Measurements from ENCODE around the gene CELF3.

DNA sequence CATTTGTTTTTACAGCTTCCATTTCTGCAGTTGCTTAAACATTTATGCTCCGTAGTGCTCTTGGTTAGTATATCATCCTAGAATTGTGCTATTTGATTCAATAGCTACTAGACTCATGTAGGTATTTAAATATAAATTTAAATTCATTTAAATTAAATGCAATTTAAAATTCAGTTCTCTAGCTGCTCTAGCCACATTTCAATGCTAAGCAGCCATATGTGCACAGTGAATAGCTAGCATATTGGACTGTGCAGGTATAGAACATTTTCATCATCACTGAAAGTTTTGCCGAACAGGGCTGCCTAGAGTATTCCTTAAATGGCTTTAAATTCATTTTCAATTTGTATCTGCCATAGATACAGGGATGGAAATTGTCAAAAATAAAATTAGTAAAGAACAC is 32.5 kb downstream of the CELF3 start:
- TF ChIP-seq CTCF (conservative IDR thresholded peaks at IDR 0.05; ENCODE audit: low read depth in 2 of 2) = no peak
- no peak for TF ChIP-seq POLR2AphosphoS5 (IDR thresholded peaks at IDR 0.05; ENCODE audit: low read depth)
- TF ChIP-seq, protein P1, sequence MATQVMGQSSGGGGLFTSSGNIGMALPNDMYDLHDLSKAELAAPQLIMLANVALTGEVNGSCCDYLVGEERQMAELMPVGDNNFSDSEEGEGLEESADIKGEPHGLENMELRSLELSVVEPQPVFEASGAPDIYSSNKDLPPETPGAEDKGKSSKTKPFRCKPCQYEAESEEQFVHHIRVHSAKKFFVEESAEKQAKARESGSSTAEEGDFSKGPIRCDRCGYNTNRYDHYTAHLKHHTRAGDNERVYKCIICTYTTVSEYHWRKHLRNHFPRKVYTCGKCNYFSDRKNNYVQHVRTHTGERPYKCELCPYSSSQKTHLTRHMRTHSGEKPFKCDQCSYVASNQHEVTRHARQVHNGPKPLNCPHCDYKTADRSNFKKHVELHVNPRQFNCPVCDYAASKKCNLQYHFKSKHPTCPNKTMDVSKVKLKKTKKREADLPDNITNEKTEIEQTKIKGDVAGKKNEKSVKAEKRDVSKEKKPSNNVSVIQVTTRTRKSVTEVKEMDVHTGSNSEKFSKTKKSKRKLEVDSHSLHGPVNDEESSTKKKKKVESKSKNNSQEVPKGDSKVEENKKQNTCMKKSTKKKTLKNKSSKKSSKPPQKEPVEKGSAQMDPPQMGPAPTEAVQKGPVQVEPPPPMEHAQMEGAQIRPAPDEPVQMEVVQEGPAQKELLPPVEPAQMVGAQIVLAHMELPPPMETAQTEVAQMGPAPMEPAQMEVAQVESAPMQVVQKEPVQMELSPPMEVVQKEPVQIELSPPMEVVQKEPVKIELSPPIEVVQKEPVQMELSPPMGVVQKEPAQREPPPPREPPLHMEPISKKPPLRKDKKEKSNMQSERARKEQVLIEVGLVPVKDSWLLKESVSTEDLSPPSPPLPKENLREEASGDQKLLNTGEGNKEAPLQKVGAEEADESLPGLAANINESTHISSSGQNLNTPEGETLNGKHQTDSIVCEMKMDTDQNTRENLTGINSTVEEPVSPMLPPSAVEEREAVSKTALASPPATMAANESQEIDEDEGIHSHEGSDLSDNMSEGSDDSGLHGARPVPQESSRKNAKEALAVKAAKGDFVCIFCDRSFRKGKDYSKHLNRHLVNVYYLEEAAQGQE (IDR thresholded peaks at IDR 0.05; ENCODE audit: unreplicated experiment) = no peak
- no peak for TF ChIP-seq EZH2 (IDR thresholded peaks at IDR 0.05; ENCODE audit: low read depth, unreplicated experiment)
- TF ChIP-seq, protein P2, sequence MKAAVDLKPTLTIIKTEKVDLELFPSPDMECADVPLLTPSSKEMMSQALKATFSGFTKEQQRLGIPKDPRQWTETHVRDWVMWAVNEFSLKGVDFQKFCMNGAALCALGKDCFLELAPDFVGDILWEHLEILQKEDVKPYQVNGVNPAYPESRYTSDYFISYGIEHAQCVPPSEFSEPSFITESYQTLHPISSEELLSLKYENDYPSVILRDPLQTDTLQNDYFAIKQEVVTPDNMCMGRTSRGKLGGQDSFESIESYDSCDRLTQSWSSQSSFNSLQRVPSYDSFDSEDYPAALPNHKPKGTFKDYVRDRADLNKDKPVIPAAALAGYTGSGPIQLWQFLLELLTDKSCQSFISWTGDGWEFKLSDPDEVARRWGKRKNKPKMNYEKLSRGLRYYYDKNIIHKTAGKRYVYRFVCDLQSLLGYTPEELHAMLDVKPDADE (IDR thresholded peaks at IDR 0.05) = no peak
- TF ChIP-seq ZNF331 (CRISPR knock-in tag; IDR thresholded peaks at IDR 0.05; ENCODE audit: low read depth) = no peak
